Fibroblast of the aortic adventitia (primary cell): ENCODE data around the gene ADGRG6. TPM values are rescaled to one million over a fixed set of nuclear protein-coding genes. Genes with fewer than 3 reads are reported as not detected.

Experiments used
- DNase-seq: peaks from one replicate; pipeline ENCODE4 v3.0.0-alpha.2; 2010; ENCODE audit warnings: low read depth
- H3K4me3 ChIP-seq: 2 replicates; pipeline ENCODE4 v1.5.1; 2011; ENCODE audit warnings: low read depth, mild to moderate bottlenecking, control low read depth, low read length, moderate library complexity
- total RNA-seq: library from RNA; depleted of rRNA; stranded (reverse); fragments of >200 nt; gene quantifications from 2 replicates; pipeline ENCODE4 v1.2.3, GENCODE V29; 2012; ENCODE audit warnings: low replicate concordance
- TF ChIP-seq, protein P1 (sequence below): IDR thresholded peaks from 2 replicates; pipeline ENCODE4 v1.5.1; 2011; ENCODE audit warnings: mild to moderate bottlenecking, low read length, control low read depth, inconsistent platforms; ENCODE audit not compliant: insufficient read depth

The ADGRG6 gene
- total RNA-seq, 1 donor: 1.7 TPM

DNA sequence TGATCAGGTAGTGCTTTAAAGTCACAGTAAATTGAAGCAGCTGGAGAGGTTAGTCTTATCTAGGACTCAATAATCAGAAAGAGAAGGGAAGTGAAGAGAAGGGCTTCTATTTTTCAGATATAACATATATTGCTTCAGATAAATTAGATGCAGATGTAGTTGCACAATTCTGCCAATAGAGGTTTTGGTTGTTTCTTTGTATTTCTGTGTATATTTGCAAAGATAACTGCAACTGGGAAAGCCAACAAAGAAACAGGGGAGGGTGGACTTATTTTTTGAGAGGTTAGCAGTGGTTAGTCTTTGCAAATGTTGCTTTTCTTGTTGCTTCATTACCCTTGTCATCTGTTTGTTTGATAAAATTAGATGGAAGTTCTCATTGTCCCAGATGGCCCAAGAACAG lies 106.6 kb downstream of the ADGRG6 start:
- DNase-seq: peak; percentile 44
- no peak overlapping the region for H3K4me3 ChIP-seq
- TF ChIP-seq, protein P1, sequence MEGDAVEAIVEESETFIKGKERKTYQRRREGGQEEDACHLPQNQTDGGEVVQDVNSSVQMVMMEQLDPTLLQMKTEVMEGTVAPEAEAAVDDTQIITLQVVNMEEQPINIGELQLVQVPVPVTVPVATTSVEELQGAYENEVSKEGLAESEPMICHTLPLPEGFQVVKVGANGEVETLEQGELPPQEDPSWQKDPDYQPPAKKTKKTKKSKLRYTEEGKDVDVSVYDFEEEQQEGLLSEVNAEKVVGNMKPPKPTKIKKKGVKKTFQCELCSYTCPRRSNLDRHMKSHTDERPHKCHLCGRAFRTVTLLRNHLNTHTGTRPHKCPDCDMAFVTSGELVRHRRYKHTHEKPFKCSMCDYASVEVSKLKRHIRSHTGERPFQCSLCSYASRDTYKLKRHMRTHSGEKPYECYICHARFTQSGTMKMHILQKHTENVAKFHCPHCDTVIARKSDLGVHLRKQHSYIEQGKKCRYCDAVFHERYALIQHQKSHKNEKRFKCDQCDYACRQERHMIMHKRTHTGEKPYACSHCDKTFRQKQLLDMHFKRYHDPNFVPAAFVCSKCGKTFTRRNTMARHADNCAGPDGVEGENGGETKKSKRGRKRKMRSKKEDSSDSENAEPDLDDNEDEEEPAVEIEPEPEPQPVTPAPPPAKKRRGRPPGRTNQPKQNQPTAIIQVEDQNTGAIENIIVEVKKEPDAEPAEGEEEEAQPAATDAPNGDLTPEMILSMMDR: peak; percentile 49

DNA sequence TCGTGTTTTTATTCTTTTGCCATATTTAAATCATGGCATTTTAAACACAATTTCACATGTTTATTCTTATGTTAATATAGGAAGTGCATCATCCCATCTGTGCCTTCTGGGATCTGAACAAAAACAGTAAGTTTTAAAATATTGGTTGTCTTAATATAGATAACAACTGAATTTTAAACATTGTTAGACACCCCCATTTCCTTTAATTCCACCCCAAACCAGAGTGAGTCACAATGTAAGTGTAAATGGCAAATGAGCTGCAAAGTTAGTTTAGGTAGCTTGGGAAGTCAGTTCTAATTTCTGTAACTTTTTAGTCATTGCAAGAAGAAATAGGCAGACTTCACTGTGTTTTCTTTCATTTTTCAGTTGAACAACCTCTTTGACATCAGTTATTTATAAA lies 108.0 kb downstream of the ADGRG6 start:
- DNase-seq: no peak
- TF ChIP-seq, protein P1: no peak

DNA sequence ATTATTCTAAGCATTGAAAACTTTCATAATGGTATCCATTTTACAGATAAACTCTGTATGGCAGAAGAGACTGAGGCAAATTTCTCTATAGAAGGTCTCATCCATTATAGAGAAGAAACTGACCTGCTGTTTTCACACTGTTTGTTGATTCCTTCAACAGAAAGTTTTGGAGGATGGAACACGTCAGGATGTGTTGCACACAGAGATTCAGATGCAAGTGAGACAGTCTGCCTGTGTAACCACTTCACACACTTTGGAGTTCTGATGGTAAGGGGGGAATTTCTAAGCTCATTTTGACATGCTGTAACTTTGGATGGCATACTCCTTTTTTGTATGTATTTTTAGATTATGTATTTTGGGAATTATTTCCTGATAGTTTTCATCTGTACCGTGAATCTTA lies 109.3 kb downstream of the ADGRG6 start:
- no peak for DNase-seq
- TF ChIP-seq, protein P1: no peak

More for the DNA sequence above, 108.0 kb downstream of the ADGRG6 start:
- H3K4me3 ChIP-seq: no peak overlapping the region

DNA sequence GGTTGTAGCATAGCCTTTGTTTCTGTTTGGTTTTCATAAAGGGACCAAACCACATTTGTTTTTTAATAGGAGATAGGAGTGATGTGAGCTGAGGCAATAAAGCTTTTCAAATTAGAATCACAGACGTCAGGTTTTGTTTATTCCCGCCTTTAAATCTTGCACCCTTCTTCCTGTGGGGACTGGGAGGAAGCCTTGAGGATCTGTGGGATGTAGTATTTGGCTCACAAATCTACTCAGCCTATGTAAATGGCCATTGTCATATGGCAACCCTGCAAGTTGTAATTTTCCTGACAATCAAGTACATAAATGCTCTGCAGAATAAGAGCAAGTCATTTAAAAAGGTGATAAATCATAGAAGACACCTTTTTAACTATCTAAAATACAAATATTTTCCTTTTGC lies 110.4 kb downstream of the ADGRG6 start:
- TF ChIP-seq, protein P1: no peak
- H3K4me3 ChIP-seq: no peak overlapping the region
- no peak for DNase-seq

More for the DNA sequence above, 109.3 kb downstream of the ADGRG6 start:
- no peak overlapping the region for H3K4me3 ChIP-seq

DNA sequence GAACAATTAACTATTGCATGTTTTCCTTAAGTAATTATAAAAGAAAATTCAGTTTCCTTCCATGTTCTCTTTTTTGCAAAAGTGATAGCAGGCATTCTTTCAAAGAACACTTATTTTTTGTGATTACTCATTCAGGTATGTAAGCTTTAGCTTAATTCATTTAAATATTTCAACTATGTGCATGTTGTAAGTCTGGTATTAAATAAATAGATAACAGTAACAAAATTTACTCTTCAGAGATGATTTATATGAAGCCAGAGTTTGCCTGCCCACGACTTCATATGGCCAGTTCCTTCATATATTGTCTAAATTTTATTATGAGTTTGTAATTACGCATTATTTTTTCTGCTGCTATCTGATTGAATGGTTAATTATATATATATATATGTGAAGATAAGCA lies 110.9 kb downstream of the ADGRG6 start:
- TF ChIP-seq, protein P1: no peak
- no peak overlapping the region for H3K4me3 ChIP-seq
- no peak for DNase-seq

DNA sequence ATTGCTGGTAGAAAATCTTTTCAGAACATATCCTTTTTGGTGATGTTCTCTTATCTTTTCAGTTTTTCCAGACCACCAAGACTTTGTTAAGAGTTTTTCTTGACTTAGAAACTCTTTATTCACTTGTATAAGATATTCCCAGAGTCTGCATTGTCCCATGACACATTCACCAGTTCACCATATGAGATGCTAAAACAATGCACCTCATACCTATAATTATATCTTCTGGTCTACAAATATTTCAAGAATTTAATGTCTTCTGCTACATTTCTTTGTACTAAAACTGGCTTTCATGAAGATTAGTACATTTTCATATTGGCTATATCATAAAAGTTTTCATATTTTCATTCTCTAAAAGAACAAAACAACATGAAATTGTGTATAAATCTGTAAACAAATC lies 111.3 kb downstream of the ADGRG6 start:
- H3K4me3 ChIP-seq: no peak overlapping the region
- TF ChIP-seq, protein P1: no peak
- no peak for DNase-seq
